Measurements from ENCODE around the gene RAB7B.

The RAB7B gene

DNA sequence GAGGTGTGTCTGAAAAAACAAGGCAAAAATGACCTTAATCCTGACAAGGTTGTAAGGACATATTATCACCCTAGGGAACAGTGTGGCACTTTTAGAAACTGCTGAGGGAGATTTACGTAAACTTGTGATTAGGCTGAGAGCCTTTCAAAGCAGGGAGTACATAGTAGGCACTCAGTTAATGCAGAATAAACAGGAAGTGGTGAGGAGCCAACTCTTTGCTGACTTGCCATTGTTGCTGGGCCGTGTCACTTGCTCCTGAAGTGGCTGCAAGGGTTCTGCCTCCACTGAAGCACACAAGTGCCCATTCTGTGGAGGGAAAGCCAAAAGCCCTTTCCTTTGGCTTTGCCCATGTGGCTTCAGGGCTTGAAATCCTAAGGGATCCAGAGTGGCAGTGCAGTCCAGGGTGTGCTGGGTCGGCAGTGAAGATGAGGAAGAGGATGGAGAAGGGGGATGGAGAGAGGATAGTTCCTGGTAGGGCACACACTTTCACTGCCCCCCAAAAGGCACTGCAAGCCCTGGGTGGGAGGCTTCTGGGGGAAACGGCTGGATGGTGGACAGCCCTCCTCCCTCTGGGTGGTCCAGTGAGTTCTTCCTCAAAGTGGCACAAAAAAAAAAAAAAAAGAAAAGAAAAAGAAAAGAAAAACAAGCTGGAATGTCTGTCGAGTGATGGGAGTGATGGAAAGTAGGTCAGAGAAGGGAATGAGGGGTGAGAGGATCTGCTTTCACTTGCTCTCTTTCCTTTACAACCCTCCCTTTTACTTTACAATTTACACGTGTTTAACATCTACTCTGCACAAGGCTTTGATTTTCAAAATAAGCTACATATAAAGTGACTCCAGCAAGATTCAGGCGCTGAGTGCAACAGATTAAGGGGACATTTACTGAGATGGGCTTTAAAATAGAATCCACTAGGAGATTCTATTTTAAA, 36.1 kb upstream of the RAB7B start:
- peaks cover 0 to 3% (median 0%) of the 10 kb centered on the region in 5 donors for H3K4me1 ChIP-seq (ENCODE audit: control insufficient read depth in 5 of 5, insufficient read depth in 5 of 5, low read length in 5 of 5)
- H3K9me3 ChIP-seq (ENCODE audit: control insufficient read depth in 5 of 5, low read length in 5 of 5): no peaks in the 10 kb centered on the region
- H3K27me3 ChIP-seq (ENCODE audit: control insufficient read depth in 5 of 5, insufficient read depth in 4 of 5, low read length in 5 of 5): peaks cover 3 to 12% (median 10%) of the 10 kb centered on the region in 5 donors
- H3K4me3 ChIP-seq (ENCODE audit: low read depth in 1 of 5, low read length in 5 of 5): no peak overlapping the region
- H3K27ac ChIP-seq (ENCODE audit: low read depth, low read length): no peak overlapping the region
- H3K9ac ChIP-seq (ENCODE audit: low read length in 5 of 5): no peak overlapping the region
- H3K36me3 ChIP-seq (ENCODE audit: control insufficient read depth in 5 of 5, insufficient read depth in 5 of 5, low read length in 5 of 5): no peaks in the 10 kb centered on the region

- no peak overlapping the region for H3K9ac ChIP-seq (ENCODE audit: low read length in 5 of 5)
- no peak overlapping the region for H3K4me3 ChIP-seq (ENCODE audit: low read depth in 1 of 5, low read length in 5 of 5)
- no peak overlapping the region for H3K27ac ChIP-seq (ENCODE audit: low read depth, low read length)
- H3K27me3 ChIP-seq (ENCODE audit: control insufficient read depth in 5 of 5, insufficient read depth in 4 of 5, low read length in 5 of 5): peaks cover 3 to 12% (median 10%) of the 10 kb centered on the region in 5 donors
- peaks cover 0 to 3% (median 0%) of the 10 kb centered on the region in 5 donors for H3K4me1 ChIP-seq (ENCODE audit: control insufficient read depth in 5 of 5, insufficient read depth in 5 of 5, low read length in 5 of 5)
- no peaks in the 10 kb centered on the region for H3K36me3 ChIP-seq (ENCODE audit: control insufficient read depth in 5 of 5, insufficient read depth in 5 of 5, low read length in 5 of 5)
- H3K9me3 ChIP-seq (ENCODE audit: control insufficient read depth in 5 of 5, low read length in 5 of 5): peaks cover 0 to 3% (median 0%) of the 10 kb centered on the region in 5 donors
These were observed 34.4 kb upstream of the RAB7B start for GRCh38 chr1:206037581-206037980.

DNA sequence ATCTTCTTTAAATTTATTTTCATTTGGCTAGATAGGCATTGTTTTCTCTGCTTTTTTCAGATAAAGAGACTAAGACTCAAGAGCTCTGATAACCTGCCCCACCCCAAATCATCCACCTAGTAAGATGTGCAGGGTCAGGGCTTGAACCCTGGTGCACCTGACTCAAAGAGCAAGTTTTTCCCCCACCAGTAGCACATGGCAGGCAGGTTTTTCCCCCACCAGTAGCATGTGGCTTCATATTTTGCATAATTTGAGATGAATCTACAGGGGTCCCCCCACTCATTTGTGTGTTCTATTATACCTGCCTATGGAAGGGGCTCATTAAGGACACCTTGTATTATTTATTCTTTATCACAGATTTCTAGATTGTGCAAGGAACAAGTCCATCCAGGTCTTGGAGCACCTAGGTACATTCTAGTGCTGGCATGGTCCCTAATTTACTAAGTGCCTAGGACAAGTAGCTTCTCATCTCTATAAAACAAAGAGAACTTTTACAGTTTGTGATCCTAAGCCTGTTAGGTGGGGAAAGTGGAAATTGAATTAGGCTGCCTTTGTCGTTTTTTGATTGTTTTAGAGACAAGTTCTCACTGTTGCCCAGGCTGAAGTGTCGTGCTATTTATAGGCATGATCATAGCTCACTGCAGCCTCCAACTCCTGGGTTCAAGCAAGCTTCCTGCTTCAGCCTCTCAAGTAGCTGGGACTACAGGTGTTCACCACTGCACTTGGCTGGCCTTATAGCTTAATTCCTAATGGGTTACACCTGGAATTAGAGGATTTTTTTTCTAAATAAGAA, 33.7 kb upstream of the RAB7B start:
- Histone ChIP-seq H3K4me1 (ENCODE audit: control insufficient read depth in 5 of 5, insufficient read depth in 5 of 5, low read length in 5 of 5) (peaks cover 0 to 3% (median 0%) of the 10 kb centered on the region in 5 donors), H3K27ac (ENCODE audit: low read depth, low read length) (no peak overlapping the region), H3K4me3 (ENCODE audit: low read depth in 1 of 5, low read length in 5 of 5) (no peak overlapping the region), H3K27me3 (ENCODE audit: control insufficient read depth in 5 of 5, insufficient read depth in 4 of 5, low read length in 5 of 5) (peaks cover 3 to 12% (median 10%) of the 10 kb centered on the region in 5 donors), H3K36me3 (ENCODE audit: control insufficient read depth in 5 of 5, insufficient read depth in 5 of 5, low read length in 5 of 5) (no peaks in the 10 kb centered on the region), H3K9ac (ENCODE audit: low read length in 5 of 5) (no peak overlapping the region), H3K9me3 (ENCODE audit: control insufficient read depth in 5 of 5, low read length in 5 of 5) (peaks cover 0 to 3% (median 0%) of the 10 kb centered on the region in 5 donors)

- H3K27ac ChIP-seq (ENCODE audit: low read depth, low read length): no peak overlapping the region
- H3K9me3 ChIP-seq (ENCODE audit: control insufficient read depth in 5 of 5, low read length in 5 of 5): peaks cover 0 to 3% (median 0%) of the 10 kb centered on the region in 5 donors
- H3K4me3 ChIP-seq (ENCODE audit: low read depth in 1 of 5, low read length in 5 of 5): no peak overlapping the region
- no peaks in the 10 kb centered on the region for H3K36me3 ChIP-seq (ENCODE audit: control insufficient read depth in 5 of 5, insufficient read depth in 5 of 5, low read length in 5 of 5)
- peaks cover 0 to 7% (median 2%) of the 10 kb centered on the region in 5 donors for H3K4me1 ChIP-seq (ENCODE audit: control insufficient read depth in 5 of 5, insufficient read depth in 5 of 5, low read length in 5 of 5)
- peaks cover 0 to 11% (median 8%) of the 10 kb centered on the region in 5 donors for H3K27me3 ChIP-seq (ENCODE audit: control insufficient read depth in 5 of 5, insufficient read depth in 4 of 5, low read length in 5 of 5)
- no peak overlapping the region for H3K9ac ChIP-seq (ENCODE audit: low read length in 5 of 5)
These were observed 31.8 kb upstream of the RAB7B start for GRCh38 chr1:206035027-206035426.

DNA sequence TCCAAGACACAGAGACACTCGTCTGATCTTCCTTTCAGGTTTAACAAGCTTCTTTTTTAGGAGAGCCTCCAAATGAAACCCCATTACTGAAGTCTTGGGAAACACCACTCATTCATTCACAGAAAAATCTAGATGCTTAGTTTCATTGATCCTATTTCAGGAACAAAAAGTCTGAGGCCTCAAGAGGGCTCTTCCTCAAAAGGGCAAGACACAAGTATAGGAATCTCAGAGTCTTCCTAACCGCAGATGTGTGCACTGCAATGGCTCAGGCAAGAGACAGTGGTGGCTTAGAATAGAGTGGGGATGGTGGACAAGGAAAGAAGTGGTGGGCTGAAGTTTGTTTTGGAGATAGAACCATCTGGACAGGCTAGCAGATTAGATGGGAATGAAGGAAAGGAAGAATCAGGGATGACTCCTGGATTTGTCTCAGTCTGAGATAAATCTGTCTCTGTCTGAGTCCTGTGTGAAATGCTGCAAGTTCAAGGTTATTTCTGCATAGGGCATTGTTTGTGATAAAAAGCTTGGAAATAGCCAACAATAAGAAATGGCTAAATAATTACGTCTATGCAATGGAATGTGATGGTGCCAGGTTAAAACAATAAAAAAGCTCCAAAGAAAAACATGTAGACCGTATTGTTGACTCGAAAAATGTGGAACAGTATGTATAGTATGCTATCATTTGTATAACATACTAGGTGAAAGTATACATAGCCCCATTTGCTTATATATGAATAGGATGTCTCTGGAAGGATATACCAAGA, 29.4 kb upstream of the RAB7B start:
- H3K9me3 ChIP-seq (ENCODE audit: control insufficient read depth in 5 of 5, low read length in 5 of 5): peaks cover 0 to 3% (median 0%) of the 10 kb centered on the region in 5 donors
- H3K27me3 ChIP-seq (ENCODE audit: control insufficient read depth in 5 of 5, insufficient read depth in 4 of 5, low read length in 5 of 5): peaks cover 0 to 7% (median 3%) of the 10 kb centered on the region in 5 donors
- no peak overlapping the region for H3K4me3 ChIP-seq (ENCODE audit: low read depth in 1 of 5, low read length in 5 of 5)
- no peaks in the 10 kb centered on the region for H3K36me3 ChIP-seq (ENCODE audit: control insufficient read depth in 5 of 5, insufficient read depth in 5 of 5, low read length in 5 of 5)
- no peak overlapping the region for H3K27ac ChIP-seq (ENCODE audit: low read depth, low read length)
- H3K9ac ChIP-seq (ENCODE audit: low read length in 5 of 5): no peak overlapping the region
- peaks cover 0 to 8% (median 4%) of the 10 kb centered on the region in 5 donors for H3K4me1 ChIP-seq (ENCODE audit: control insufficient read depth in 5 of 5, insufficient read depth in 5 of 5, low read length in 5 of 5)

DNA sequence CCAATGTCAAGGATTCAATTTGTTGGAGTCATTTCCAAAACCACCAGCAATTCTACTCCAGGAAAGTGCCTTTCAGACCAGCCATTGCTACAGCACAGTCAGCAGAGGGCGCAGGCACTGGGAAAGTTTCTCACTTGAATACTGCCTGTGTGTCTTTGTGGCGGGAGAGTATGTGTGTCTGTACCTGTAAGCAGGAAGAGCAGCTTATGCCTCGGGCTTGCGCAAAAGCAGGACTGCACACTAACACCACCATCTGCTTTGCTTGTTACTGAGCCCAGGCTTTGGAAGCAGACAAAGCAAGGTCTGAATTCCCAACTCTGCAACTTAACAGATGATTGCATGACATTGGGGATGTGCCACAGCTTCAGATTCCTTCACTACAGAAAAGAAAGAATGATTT, 27.5 kb upstream of the RAB7B start:
- no peak overlapping the region for H3K9ac ChIP-seq (ENCODE audit: low read length in 5 of 5)
- H3K9me3 ChIP-seq (ENCODE audit: control insufficient read depth in 5 of 5, low read length in 5 of 5): peaks cover 0 to 3% (median 0%) of the 10 kb centered on the region in 5 donors
- H3K27me3 ChIP-seq (ENCODE audit: control insufficient read depth in 5 of 5, insufficient read depth in 4 of 5, low read length in 5 of 5): peaks cover 0 to 4% (median 0%) of the 10 kb centered on the region in 5 donors
- H3K4me3 ChIP-seq (ENCODE audit: low read depth in 1 of 5, low read length in 5 of 5): no peak overlapping the region
- H3K36me3 ChIP-seq (ENCODE audit: control insufficient read depth in 5 of 5, insufficient read depth in 5 of 5, low read length in 5 of 5): no peaks in the 10 kb centered on the region
- H3K27ac ChIP-seq (ENCODE audit: low read depth, low read length): no peak overlapping the region
- peaks cover 0 to 8% (median 4%) of the 10 kb centered on the region in 5 donors for H3K4me1 ChIP-seq (ENCODE audit: control insufficient read depth in 5 of 5, insufficient read depth in 5 of 5, low read length in 5 of 5)

DNA sequence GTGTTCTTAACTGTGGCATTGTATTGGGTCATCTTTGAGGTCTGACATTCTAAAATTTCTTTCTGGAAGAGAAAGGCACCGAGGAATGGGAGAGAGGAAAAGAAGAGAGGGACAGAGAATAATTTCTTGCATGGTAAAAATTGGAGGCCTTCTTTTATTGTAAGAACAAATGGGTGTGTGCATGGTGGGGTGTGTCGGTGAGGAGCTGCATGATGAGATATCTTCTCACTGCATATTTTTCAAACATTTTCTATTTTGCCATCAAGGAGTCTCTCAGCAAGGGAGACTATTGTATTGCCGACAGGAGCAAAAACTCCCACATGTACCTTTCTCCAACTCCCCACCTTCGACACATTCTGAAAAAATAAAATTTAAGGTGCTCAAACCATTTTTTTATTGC, 27.0 kb upstream of the RAB7B start:
- Histone ChIP-seq H3K27me3 (ENCODE audit: control insufficient read depth in 5 of 5, insufficient read depth in 4 of 5, low read length in 5 of 5) (peaks cover 0 to 1% (median 0%) of the 10 kb centered on the region in 5 donors), H3K27ac (ENCODE audit: low read depth, low read length) (no peak overlapping the region), H3K9ac (ENCODE audit: low read length in 5 of 5) (no peak overlapping the region), H3K9me3 (ENCODE audit: control insufficient read depth in 5 of 5, low read length in 5 of 5) (peaks cover 0 to 3% (median 0%) of the 10 kb centered on the region in 5 donors), H3K4me1 (ENCODE audit: control insufficient read depth in 5 of 5, insufficient read depth in 5 of 5, low read length in 5 of 5) (peaks cover 0 to 8% (median 4%) of the 10 kb centered on the region in 5 donors), H3K36me3 (ENCODE audit: control insufficient read depth in 5 of 5, insufficient read depth in 5 of 5, low read length in 5 of 5) (no peaks in the 10 kb centered on the region), H3K4me3 (ENCODE audit: low read depth in 1 of 5, low read length in 5 of 5) (no peak overlapping the region)

DNA sequence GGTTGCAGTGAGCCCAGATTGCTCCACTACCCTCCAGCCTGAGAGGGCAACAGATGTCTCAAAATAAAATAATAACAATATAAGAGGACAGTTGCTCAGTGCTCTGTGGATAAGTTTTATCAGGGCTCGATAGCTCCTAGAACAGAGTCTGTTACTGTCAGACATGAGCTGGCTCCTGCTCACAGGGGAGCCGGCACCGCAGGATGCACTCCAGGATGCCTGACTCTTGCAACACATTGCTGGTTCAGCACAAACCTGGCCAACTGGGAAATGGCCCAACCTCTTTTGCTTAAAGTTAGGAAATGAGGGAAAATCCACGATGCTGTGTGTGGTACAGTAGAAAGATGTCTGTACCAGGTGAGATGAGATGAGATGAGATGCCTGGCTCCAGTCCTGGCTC, 26.3 kb upstream of the RAB7B start:
- no peak overlapping the region for H3K9ac ChIP-seq (ENCODE audit: low read length in 5 of 5)
- H3K9me3 ChIP-seq (ENCODE audit: control insufficient read depth in 5 of 5, low read length in 5 of 5): peaks cover 0 to 3% (median 0%) of the 10 kb centered on the region in 5 donors
- H3K4me3 ChIP-seq (ENCODE audit: low read depth in 1 of 5, low read length in 5 of 5): no peak overlapping the region
- H3K4me1 ChIP-seq (ENCODE audit: control insufficient read depth in 5 of 5, insufficient read depth in 5 of 5, low read length in 5 of 5): peaks cover 0 to 8% (median 4%) of the 10 kb centered on the region in 5 donors
- H3K36me3 ChIP-seq (ENCODE audit: control insufficient read depth in 5 of 5, insufficient read depth in 5 of 5, low read length in 5 of 5): no peaks in the 10 kb centered on the region
- H3K27ac ChIP-seq (ENCODE audit: low read depth, low read length): no peak overlapping the region
- no peaks in the 10 kb centered on the region for H3K27me3 ChIP-seq (ENCODE audit: control insufficient read depth in 5 of 5, insufficient read depth in 4 of 5, low read length in 5 of 5)

- Histone ChIP-seq H3K4me1 (ENCODE audit: control insufficient read depth in 5 of 5, insufficient read depth in 5 of 5, low read length in 5 of 5) (peaks cover 0 to 8% (median 2%) of the 10 kb centered on the region in 5 donors), H3K9me3 (ENCODE audit: control insufficient read depth in 5 of 5, low read length in 5 of 5) (no peaks in the 10 kb centered on the region), H3K36me3 (ENCODE audit: control insufficient read depth in 5 of 5, insufficient read depth in 5 of 5, low read length in 5 of 5) (no peaks in the 10 kb centered on the region), H3K27ac (ENCODE audit: low read depth, low read length) (no peak overlapping the region), H3K4me3 (ENCODE audit: low read depth in 1 of 5, low read length in 5 of 5) (no peak overlapping the region), H3K27me3 (ENCODE audit: control insufficient read depth in 5 of 5, insufficient read depth in 4 of 5, low read length in 5 of 5) (no peaks in the 10 kb centered on the region), H3K9ac (ENCODE audit: low read length in 5 of 5) (no peak overlapping the region)
These were observed 22.2 kb upstream of the RAB7B start for GRCh38 chr1:206025283-206025820.

Data from subcutaneous abdominal adipose tissue (tissue), 5 donors.